ENCODE measurements around the gene TMEM244.

DNA sequence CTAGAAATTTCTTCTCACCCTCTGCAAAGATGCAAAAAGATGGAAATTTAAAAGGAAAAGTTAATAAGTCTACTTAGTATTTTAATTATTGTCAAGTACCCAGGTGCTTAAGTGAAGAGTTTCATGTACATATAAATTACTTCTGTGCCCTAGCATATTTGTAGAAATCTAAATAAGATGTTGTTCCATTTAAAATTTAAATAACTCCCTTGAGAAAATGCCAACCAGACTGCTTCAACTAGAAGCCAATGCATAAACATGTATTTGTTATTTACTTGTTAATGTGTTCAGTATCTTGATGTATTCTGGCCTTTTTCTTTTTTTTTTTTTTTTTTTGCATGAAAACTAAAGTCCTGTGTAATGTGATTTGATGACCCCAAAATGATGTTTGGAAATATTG, 6.3 kb upstream of the TMEM244 start:
- TF ChIP-seq CTCF (IDR thresholded peaks at IDR 0.05; ENCODE audit: extremely low read depth in 1 of 2, insufficient read depth in 1 of 2, low read depth in 1 of 2, low read length in 2 of 2) (no peak), MYC (IDR thresholded peaks at IDR 0.05; ENCODE audit: low read depth, low read length) (no peak), EZH2 (IDR thresholded peaks at IDR 0.05; ENCODE audit: borderline replicate concordance, low read depth, low read length, severe bottlenecking) (no peak)

Data from endothelial cell of umbilical vein (primary cell).